Uterus (tissue), 4 donors: ENCODE measurements around the gene BSCL2. TPM values are rescaled to one million over a fixed set of nuclear protein-coding genes. Genes with fewer than 3 reads are reported as not detected.

Experiments
- DNase-seq, 2 donors: peaks; one replicate each; pipeline ENCODE4 v3.0.0-alpha.2; 2019 to 2020
- H3K27ac ChIP-seq, 2 donors: fragments of 200-600 bp; sonication (generic); 1 replicate in 1 of 2; 2 replicates in 1 of 2; pipeline ENCODE4 v1.5.1; 2016 to 2018
- H3K27me3 ChIP-seq, 2 donors: fragments of 200-600 bp; sonication (generic); one replicate each; pipeline ENCODE4 v1.5.1; 2018 to 2019; ENCODE audit warnings: control low read depth in 1 of 2
- H3K36me3 ChIP-seq, 2 donors: fragments of 200-600 bp; sonication (generic); one replicate each; pipeline ENCODE4 v1.5.1; 2019; ENCODE audit warnings: control low read depth in 1 of 2
- H3K4me1 ChIP-seq, 2 donors: fragments of 200-600 bp; sonication (generic); one replicate each; pipeline ENCODE4 v1.5.1; 2018 to 2019; ENCODE audit warnings: control low read depth in 1 of 2
- H3K4me3 ChIP-seq, 2 donors: fragments of 200-600 bp; sonication (generic); 1 replicate in 1 of 2; 2 replicates in 1 of 2; pipeline ENCODE4 v1.5.1; 2018 to 2019; ENCODE audit warnings: mild to moderate bottlenecking in 1 of 2
- H3K9me3 ChIP-seq, 2 donors: fragments of 200-600 bp; sonication (generic); one replicate each; pipeline ENCODE4 v1.5.1; 2019; ENCODE audit warnings: control low read depth in 1 of 2
- CTCF ChIP-seq, 4 experiments: fragments of 200-600 bp in 2 of 4; fragments of 450-650 bp in 2 of 4; sonication (generic) in 2 of 4; IDR thresholded peaks; one replicate each; pipeline ENCODE4 v1.5.1; 2016 to 2019; ENCODE audit warnings: antibody characterized with exemption in 4 of 4, mild to moderate bottlenecking in 2 of 4, moderate library complexity in 1 of 4
- POLR2A ChIP-seq, 2 donors: fragments of 450-650 bp; IDR thresholded peaks; one replicate each; pipeline ENCODE4 v1.6.1; 2016; ENCODE audit warnings: antibody characterized with exemption in 2 of 2, mild to moderate bottlenecking in 1 of 2, moderate library complexity in 1 of 2
- intact Hi-C: fragments of 100-400 bp; cut with DNase I; formaldehyde crosslinking; loops from one replicate; pipeline ENCODE4 v1.15.1; 2023; ENCODE audit warnings: low total_unique reads
- total RNA-seq, 4 donors: library from RNA; depleted of rRNA in 3 of 4; stranded (reverse); fragments of >200 nt in 3 of 4; gene quantifications; one replicate each; pipeline versions ENCODE4 v1.1.0 to v1.2.4, GENCODE V29; 2014 to 2023
- donor health status: DM: yes; HTN: yes; CAD: no.

BSCL2 gene
- total RNA-seq, 4 donors from 2014 or later, result 24.1 to 46.7 (median 34.4) TPM

- Histone ChIP-seq H3K27ac (peak within 1 kb of the TSS; percentile 87 to 92), H3K4me3 (peak within 1 kb of the TSS; percentile 51 to 74), H3K27me3 (no peaks in the 10 kb centered on the region), H3K36me3 (no peaks in the 10 kb centered on the region), H3K9me3 (no peaks in the 10 kb centered on the region), H3K4me1 (peaks cover 12 to 13% of the 10 kb centered on the region in 2 donors)
- intact Hi-C loops, result no loop called here
- peak; percentile 84 to 90 for DNase-seq
- TF ChIP-seq POLR2A (IDR thresholded peaks at IDR 0.05) (peak; percentile 34 to 62), CTCF (IDR thresholded peaks at IDR 0.05) (no peak)
Measured at GRCh38 chr11:62728171-62728988, 21.2 kb upstream of the BSCL2 start, which contains the start of gene TTC9C. Gene TTC9C, plus strand, starts transcription at chr11:62728486. Its CDS starts 363 bp downstream, at chr11:62728849.

GRCh38 chr11:62727872-62728170 lies 20.6 kb upstream of the BSCL2 start:
- peak; percentile 81 to 94 for DNase-seq
- no peaks in the 10 kb centered on the region for H3K36me3 ChIP-seq
- H3K27me3 ChIP-seq, result no peaks in the 10 kb centered on the region
- peak overlapping the region; percentile 51 to 74 for H3K4me3 ChIP-seq
- H3K27ac ChIP-seq, result peak overlapping the region; percentile 87 to 92
- TF ChIP-seq POLR2A (IDR thresholded peaks at IDR 0.05) (no peak), CTCF (IDR thresholded peaks at IDR 0.05) (no peak)
- peaks cover 12 to 13% of the 10 kb centered on the region in 2 donors for H3K4me1 ChIP-seq
- intact Hi-C loops, result no loop called here
- no peaks in the 10 kb centered on the region for H3K9me3 ChIP-seq

GRCh38 chr11:62727165-62727871 lies 20.1 kb upstream of the BSCL2 start, which contains the start of gene HNRNPUL2:
Gene HNRNPUL2, minus strand, starts transcription at chr11:62727457. Its CDS starts 301 bp downstream, at chr11:62727156.
- H3K27me3 ChIP-seq, result no peaks in the 10 kb centered on the region
- TF ChIP-seq CTCF (IDR thresholded peaks at IDR 0.05), result peak in 1 of 4 experiments; percentile 20
- peak; percentile 80 to 97 for TF ChIP-seq POLR2A (IDR thresholded peaks at IDR 0.05)
- intact Hi-C loops, result no loop called here
- peak within 1 kb of the TSS; percentile 87 to 92 for H3K27ac ChIP-seq
- DNase-seq, result peak; percentile 98 to 99
- no peaks in the 10 kb centered on the region for H3K36me3 ChIP-seq
- H3K4me3 ChIP-seq, result peak within 1 kb of the TSS; percentile 51 to 74
- no peaks in the 10 kb centered on the region for H3K9me3 ChIP-seq
- H3K4me1 ChIP-seq, result peaks cover 12 to 13% of the 10 kb centered on the region in 2 donors

GRCh38 chr11:62726915-62727164 lies 19.6 kb upstream of the BSCL2 start:
- DNase-seq, result no peak
- intact Hi-C loops, result no loop called here
- Histone ChIP-seq H3K27me3 (no peaks in the 10 kb centered on the region), H3K4me1 (peaks cover 12 to 13% of the 10 kb centered on the region in 2 donors), H3K36me3 (no peaks in the 10 kb centered on the region), H3K9me3 (no peaks in the 10 kb centered on the region), H3K27ac (peak overlapping the region; percentile 87 to 92), H3K4me3 (peak overlapping the region; percentile 51 to 74)
- TF ChIP-seq POLR2A (IDR thresholded peaks at IDR 0.05) (no peak), CTCF (IDR thresholded peaks at IDR 0.05) (no peak)
